Measurements from ENCODE around the gene SPATS2L.
A peak's percentile ranks its signal among the peaks of the same experiment; 100 is the strongest.

The SPATS2L gene

DNA sequence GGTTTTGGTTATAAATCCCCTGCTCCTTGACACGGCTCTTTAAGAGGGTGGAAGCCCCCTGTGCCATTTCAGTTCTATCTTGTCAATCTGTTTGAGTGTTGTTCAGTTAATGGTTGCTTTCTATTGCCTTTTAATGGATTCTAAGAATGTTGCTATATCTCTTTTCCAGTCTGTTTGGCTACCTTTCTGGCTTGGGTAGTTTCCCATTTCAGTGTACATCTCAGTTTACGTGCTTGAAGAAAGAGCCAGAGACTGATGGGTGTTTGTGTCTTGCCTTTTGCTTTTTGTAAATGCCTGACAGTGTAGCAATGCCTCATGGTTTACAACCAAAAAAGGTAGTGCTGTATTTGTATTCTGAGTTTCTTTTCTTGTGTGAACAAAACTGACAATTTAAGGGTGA is 45.3 kb downstream of the SPATS2L start:
- DNase-seq: no peak

DNA sequence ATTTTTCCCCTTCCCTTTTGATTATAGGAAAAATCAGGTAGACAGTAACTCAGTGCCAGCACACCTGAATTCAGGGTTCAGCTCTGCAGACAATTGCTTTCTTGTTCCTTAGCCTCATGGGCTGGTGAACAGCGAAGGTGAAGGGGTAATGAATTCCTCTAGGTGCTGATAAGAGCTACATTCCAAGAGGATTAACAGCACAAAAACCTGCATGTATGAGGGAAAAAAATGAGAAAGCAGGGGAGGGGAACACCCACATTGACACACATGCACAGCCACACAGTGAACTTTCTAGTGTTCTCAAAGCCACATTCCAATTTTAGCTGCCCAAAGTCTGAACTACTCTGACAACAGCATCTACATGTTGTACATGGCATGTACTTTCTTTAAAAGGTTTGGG is 46.1 kb downstream of the SPATS2L start:
- DNase-seq: no peak

DNA sequence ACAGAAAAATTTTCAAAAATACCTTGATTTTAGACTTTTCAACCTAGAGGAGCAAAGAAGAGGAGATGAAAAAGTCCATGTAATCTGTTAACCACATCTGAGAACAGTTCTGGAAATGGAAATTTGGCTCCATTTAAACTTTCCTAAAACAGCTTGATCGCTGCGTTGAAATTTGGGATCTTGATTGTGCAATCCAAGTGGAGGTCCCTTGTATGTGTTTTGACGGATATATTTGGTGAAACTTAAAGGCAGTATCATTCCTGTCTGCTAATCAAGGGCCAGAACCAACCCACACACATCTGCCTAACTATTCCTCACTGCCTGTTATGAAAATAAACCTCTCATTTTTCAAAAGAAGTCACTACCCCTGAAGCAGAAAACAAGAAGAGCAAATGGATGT is 46.6 kb downstream of the SPATS2L start:
- DNase-seq: no peak

DNA sequence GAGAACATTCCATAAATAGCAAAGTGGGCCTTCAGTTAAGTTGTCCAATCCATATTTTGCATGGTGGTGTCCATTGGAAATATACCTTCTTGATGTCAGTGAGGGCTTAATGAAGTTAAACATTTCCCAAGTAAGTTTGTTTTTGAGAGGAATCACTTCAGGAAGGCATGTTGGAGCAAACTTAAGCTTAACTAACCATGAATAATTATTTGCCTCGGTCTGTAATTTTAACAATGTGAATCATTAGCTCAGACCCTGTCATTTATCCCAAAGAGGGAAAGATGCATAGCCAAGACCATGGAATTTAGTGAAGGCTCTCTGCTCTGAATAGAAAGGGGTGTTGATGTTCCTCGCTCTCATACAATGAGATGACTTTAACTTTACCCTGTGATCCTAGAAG is 47.4 kb downstream of the SPATS2L start:
- no peak for DNase-seq

DNA sequence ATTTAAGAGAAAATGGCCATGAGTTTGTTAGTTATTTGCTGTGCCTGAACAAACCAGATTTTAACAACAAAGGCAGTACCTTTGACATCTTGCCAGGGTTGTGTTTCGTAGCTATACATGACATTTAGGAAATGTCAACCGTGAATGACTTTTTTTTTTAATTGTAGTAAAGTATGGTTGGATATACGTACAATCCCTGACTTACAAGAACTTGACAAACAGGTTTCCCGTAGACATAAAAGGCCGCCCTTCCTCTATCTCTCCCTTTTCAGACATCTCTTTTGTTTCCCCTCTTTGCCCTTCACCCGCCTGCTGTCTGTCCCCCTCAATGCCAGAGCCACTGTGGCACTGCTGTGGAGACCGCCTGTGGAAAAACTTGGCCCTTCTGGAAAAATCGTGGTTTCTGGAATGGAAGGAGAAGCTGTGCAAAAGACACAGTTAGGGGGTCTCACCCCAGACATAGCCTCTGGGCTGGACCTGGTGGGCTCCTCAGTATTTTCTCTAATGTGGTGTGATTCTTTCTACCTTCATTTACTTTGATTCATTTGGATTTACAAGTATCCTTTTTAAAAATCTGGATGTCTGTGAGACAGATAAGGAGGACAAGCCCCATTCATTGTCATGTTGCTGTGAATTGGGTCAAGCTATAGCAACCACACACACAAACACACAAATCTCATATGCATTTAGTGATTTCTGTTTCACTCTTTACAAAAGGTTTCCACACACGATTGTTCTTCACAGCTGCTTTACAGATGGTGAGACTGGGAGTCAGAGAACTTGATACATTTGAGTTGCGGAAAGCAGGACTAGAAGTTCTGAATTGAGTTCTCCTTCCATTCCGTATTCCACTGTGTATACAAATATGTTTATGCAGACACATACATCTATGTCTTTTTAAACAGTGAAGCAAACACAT is 48.6 kb downstream of the SPATS2L start:
- DNase-seq: no peak

DNA sequence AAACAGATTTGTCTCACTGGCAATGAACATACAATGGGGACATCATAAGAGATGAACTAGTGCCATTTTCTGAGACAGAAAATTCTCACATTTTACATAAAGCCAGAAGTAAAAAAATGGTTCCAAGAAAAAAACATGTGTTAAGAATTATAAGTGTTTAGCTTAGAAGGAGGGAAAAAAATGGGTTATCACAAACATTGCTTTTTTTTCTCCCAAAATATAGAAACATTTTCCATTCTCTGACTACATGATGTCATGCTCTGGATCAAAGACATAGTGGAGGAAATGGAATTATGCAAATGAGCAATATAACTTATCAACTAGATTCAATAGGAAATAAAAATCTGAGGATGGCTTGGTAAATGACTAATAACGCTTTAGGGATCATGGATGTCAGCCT is 49.8 kb downstream of the SPATS2L start:
- DNase-seq: no peak

DNA sequence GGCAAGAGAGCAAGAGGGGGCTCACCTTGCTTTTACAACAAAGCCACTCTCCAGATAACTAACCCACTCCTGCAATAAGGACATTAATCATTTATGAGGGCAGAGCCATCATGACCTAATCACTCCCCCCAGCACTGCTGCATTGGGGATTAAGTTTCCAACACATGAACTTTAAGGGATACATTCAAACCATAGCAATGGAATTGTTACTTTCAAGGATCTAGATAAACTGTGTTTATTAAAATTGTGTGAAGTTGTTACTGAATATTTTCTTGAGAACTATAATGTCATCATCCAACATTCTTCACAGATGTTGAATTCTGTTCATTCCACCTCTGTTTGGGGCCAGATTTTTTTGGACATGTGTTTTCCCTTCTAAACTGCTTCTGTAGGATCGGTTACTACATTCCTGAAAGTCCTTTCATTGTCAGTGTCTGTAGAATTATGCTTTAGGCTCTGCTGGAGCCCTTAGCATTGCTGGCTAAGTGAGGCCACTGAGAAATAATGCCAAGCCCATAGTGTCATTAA is 50.4 kb downstream of the SPATS2L start:
- no peak for DNase-seq

DNA sequence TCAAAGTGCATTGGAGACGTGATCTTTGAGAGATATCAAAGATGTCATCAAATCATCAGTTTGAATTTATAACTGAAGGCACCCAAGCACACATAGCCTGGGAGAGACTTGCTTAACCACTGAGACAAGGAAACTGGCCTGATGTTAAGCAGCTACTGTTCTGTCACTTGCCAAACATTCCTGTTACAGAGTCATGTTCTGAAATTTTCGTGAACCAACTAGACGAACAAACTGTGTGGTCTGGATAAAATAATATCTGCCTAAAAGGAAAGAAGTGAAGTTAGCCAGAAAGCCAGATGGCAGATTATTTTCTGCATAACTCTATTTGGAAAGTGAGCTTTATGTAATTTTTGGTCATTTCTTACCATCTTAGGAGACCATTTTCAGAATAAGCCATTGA is 51.4 kb downstream of the SPATS2L start:
- DNase-seq: no peak

DNA sequence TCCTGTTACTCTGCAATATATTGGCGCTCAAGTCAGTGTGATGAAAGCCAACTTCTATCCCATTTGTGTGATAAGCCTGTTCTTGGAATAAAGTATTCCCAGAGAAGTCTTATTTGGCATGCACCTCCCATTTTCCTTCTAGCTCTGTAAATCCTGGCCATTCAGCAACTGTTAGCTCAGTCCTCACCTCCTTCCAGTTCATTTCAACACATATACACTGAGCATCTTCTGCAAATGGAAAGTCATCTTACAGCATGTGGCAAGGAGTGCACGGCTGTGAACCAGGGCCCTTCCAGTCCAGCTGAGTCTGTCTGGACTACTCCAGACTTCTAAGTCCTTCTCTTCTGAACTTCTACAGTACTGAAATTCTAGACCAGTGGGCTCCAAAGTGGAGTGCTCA is 53.1 kb downstream of the SPATS2L start:
- DNase-seq: no peak

DNA sequence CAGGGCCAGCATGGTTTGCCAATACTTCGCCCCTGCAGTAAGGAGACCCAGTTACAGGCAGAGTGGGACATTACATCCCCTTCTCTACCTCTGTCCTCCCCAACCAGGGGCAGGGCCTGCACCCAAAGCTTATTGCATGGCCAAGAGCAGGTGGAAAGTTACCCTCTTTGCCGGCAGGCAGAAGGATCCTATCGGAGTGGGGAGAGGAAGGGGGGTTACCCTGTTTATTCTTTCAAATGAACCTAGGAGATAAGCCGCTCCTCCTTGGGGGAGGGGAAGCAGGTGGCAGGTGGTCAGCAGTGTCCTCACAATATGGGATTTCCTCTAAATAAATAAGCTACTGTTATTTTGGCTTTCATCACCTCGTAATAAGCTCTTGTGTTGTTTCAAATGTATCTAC is 53.9 kb downstream of the SPATS2L start:
- no peak for DNase-seq

DNA sequence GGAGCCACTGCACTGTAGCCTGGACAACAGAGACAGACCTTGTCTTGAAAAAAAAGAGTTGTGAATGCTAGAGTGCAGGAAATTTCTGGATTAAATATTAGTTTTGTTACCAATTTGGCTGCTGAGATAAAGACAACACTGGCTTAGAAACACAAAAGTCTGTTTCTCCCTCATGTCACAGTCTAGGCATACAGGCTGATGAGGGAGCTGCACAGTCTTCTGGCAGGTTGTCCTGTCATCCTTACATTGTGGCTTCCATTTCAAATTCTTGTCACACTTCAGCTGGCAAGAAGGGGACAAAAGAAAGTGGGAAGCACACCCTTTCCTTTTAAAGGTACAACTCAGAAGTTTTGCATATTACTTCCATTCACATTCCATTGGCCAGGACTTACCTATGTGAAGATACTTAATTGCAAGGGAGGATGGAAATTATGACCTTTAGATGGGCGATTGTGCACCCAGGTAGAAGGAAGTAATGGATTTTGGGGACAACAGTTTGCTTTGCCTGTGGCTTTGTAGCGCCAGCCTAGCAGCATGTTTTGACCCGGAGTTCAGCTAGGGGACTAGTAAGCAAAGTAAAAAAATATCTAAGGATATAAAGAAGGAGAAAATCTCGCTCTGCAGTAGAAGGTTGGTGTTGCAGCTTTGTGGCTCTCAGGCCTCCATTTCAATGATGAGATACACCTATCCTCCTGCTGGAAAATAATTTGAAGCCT is 55.9 kb downstream of the SPATS2L start:
- no peak for DNase-seq

DNA sequence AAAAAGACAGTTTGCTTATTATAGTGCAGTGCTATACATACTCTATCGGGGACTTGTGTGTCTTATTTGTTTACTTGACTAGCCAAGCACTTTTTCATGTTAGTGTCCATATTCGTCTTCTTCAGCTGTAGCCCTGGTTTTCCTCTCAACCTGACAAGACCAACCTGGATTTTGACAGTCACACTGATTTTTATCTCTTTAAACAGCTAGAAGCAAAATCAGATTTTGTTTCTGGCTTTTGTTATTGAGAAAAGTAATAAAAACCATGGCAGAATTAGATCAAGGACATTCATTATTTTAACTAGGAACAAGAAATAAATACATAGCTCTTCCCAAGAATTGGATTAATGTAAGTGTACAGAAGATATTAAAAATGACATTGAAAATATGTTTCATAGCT is 56.8 kb downstream of the SPATS2L start:
- no peak for DNase-seq

DNA sequence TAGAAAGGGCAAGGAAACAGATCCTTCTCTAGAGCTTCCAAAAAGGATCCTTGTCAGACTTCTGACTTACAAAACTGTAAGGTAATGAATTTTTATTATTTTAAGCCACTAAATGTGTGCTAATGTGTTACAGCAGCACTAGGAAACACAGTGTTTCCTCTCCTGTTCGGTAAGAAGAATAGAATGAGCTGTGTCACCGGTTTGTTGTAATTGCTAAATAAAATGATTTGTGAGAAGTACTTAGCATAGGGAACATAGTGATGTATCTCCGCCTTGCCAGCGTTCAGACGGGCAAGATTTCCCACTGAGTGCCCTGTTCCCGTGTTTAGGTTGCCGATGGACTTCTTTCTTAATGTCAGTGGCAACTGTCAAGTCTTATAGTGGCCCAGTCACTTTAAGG is 57.6 kb downstream of the SPATS2L start:
- no peak for DNase-seq

DNA sequence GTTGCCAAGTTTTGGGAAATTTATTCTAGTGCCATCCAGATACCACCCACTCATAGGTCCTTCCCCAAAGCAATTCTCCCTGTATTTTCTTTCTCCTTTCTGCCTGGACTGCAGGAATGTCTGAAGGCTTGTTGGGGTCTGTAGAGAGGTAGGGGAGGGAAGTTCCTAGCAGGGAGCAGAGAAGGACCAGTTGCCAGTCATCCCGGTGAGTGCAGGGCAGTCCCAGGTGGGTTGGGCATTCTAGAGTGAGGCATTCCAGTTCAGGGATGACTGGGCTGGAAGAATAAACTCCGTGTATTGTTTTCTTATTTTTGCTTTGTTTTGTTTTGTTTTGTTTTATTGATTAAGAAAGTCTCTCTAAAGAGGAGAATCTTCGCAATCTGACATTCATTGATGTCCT is 58.1 kb downstream of the SPATS2L start:
- DNase-seq: no peak

DNA sequence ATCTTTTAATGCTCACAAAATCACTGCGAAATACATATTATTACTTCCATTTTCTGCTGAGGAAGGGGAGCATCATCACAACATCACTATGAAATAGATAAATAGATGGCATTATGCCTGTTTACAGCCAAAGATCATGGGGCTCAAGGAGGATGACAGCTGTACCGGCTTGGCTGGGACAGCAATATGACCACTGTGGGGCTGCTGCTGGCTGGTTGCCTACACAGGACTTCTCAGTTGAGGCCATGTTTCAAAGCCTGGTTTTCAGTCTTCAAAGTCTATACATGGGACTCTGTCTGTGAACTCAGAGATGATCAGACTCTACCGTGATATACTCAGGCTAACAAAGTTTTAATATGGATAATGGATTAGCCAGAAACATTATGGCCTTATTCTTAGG is 58.7 kb downstream of the SPATS2L start:
- DNase-seq: no peak

DNA sequence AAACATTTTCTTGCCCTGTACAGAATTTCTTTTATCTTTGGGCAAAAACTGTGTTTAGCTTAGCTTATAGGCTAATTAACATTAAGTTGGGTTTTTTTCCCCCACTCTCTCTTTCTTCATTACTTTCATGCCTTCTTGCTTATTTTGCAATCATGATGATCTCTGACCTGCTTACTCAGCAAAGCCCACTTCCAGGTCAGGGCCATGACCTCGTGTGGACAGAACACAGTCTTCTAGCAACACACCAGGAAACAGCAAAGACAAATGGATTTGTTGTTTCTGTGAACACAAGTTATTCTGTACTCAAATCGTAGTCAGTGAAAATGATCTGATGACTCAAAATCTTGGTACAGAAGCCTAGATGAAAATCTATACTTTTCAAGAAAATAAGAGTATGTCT is 60.7 kb downstream of the SPATS2L start:
- peak; percentile 47 for DNase-seq

DNA sequence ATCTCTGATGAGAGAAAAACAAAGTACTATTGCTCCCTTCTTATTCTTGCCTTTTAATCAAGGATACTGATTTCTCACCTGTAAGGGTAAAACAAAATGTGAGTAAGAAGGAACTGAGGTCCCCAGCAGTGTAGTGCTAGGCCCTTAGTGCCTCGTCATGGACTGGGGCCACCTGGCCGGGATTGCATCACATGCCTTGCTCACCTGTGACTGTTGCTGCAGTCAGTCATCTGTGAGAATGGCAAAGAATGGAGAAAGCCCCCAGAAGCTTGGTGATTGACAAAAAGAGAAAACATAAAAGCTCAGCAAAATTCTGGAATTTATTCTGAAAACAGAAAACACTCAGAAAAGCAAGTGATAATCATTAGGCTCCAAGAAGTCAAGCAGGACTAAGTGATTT is 63.4 kb downstream of the SPATS2L start:
- DNase-seq: no peak

DNA sequence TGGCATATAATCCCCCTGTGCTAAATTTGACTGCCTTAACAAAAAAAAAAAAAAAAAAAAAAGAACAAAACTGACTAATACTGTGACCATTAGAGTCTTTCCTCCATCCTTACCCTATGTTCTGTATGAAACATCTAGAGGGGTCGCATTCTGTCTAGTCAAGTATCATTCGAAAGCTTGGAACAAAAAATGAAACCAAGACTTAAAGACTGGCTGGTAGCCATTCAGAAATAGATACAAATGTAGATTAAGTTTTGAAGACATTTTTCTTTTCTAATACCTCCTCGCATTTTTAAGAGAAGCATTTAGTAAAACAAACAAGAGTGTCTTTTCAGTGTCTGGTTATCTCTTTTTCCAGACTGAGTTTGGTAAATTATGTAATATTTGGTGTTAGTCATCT is 66.7 kb downstream of the SPATS2L start:
- DNase-seq: peak; percentile 27

DNA sequence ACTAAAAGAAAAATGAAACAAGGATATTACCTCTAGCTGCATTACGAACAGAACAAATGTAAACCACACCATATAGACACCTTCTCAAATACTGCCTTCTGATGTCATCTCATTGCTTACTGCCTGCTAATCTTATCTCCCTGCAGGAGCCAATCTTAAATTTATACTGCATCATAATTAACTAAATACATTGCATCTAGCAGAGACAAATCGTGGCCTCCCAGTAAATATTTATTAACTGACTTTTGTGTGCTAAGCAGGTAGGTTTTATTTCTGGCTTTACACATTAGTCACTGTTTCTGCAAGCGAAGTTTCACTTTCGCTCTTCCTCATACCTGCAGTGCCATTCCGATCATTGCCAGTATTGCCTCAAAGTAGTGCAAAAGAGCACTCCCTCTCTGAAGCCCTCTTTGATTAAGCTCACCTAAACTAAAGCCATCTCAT is 67.5 kb downstream of the SPATS2L start:
- DNase-seq: no peak

DNA sequence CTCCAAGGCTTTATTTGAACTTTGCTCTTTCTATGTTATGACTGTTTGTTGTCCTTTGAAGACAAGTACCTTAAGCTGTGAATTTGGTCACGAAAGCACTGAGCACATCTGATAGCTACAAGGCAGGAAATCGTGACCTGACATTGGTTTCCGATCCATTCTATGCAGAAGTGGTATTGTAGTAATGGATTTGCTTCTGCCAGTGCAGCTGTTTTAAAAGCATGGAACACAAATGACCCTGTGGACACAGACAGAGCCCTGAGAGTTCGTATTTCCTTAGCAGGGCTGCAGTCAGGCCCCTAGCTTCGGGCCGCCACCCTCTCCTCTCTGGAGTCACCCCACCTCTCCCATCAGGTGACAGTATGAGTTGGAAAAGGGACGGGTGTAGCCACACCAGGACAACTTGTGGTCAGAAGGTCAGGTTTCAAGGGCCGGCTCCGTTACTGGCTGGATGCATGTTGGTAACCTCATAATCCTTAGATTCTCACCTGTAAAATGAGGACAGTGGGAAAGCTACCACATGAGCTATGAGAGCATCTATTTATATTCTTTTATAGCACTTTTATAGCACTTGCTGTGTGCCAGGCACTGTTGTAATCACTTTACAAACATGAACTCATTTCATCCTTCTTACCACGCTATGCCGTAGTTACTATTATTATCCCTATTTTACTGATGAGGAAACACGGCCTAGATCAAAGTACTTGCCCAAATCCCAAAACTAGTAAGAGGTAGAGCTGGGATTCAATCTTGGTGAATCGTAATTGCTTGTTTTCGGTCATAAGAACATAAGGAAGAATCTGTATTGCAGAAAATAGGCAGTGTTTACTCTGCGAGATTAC is 70.2 kb downstream of the SPATS2L start:
- no peak for DNase-seq

DNA sequence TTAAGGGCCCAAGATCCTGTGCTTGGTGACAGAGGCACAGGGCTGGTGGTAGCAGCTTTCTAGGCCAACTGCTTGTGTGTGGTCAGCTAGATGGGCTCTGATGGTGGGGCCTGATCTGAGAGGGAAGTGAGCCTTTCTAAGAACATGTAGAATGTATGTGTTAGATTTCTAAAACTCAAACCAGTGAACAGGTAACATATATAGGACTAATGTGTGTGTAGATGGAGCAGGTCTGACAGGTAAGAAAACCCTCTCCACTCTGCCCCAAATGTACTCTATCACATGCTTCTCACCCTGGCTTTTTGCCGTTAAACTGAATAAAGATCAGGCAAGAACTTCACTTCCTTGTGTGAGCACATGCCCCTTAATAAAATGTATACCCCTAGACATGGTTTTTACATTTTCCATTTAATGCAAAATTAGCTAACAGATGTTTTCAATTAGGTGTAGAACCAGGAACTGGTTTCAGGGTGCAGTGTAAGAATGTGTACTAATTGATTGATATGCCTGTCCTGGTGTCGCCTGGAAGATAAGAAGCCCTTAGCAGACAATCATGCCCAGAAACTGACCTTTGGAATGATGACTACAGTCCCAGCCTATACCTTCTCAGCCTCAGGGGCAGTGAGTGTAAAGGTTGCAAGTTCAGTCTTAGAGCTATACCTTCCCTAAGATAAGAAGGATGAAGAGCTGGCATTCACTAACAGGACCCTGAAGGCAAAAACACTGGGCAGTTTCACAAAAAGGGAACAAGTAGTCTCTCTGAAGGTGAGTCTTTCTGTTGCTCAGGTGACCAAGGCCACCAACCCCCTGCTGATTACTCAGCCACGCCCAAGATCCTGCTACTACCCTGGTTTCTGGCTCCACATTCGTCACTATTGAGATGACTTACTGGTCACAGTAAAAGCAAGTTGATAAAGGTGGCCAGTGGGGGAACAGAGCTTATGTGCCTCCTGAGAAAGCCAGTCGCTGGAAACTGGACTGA is 71.2 kb downstream of the SPATS2L start:
- no peak for DNase-seq

All from suppressor macrophage treated with lipopolysaccharide for 4 hours (primary cell).